Peyer's patch (tissue), 4 donors: ENCODE measurements around the gene SALL4. TPM values are rescaled to one million over a fixed set of nuclear protein-coding genes. Genes with fewer than 3 reads are reported as not detected.

Experiments
- DNase-seq, 3 donors: peaks; one replicate each; pipeline ENCODE4 v3.0.0-alpha.2; 2017 to 2019
- H3K27ac ChIP-seq, 4 donors: fragments of 200-600 bp; sonication (generic); one replicate each; pipeline ENCODE4 v1.5.1; 2016 to 2019
- H3K27me3 ChIP-seq, 2 donors: fragments of 200-600 bp; sonication (generic); one replicate each; pipeline ENCODE4 v1.5.1; 2019
- H3K36me3 ChIP-seq, 3 donors: fragments of 200-600 bp; sonication (generic); one replicate each; pipeline ENCODE4 v1.5.1; 2016 to 2019
- H3K4me1 ChIP-seq, 4 donors: fragments of 200-600 bp; sonication (generic); one replicate each; pipeline ENCODE4 v1.5.1; 2016 to 2019
- H3K4me3 ChIP-seq, 4 donors: fragments of 200-600 bp; sonication (generic); 1 replicate in 3 of 4; 2 replicates in 1 of 4; pipeline ENCODE4 v1.5.1; 2016 to 2019; ENCODE audit warnings: mild to moderate bottlenecking in 1 of 4
- H3K9me3 ChIP-seq, 4 donors: fragments of 200-600 bp; sonication (generic); one replicate each; pipeline ENCODE4 v1.5.1; 2016 to 2019; ENCODE audit warnings: mild to moderate bottlenecking in 1 of 4
- CTCF ChIP-seq, 6 experiments: fragments of 450-650 bp in 4 of 6; fragments of 200-600 bp in 2 of 6; sonication (generic) in 1 of 6; IDR thresholded peaks; one replicate each; pipeline ENCODE4 v1.5.1; 2017 to 2019; ENCODE audit warnings: antibody characterized with exemption in 6 of 6, mild to moderate bottlenecking in 3 of 6, moderate library complexity in 1 of 6
- POLR2A ChIP-seq, 2 donors: fragments of 450-650 bp; IDR thresholded peaks; one replicate each; pipeline ENCODE4 v1.5.1; 2017; ENCODE audit warnings: antibody characterized with exemption in 2 of 2, mild to moderate bottlenecking in 2 of 2, moderate library complexity in 2 of 2
- total RNA-seq, 4 donors: library from RNA; depleted of rRNA; stranded (reverse); fragments of >200 nt; gene quantifications; one replicate each; pipeline ENCODE4 v1.1.0, GENCODE V29; 2016

Gene SALL4
- total RNA-seq, 4 donors from 2014 or later: 1.7 to 13.2 TPM; not detected in 2

- Histone ChIP-seq H3K27me3 (no peaks in the 10 kb centered on the region), H3K4me3 (no peak overlapping the region), H3K4me1 (no peaks in the 10 kb centered on the region), H3K27ac (no peak overlapping the region), H3K36me3 (no peaks in the 10 kb centered on the region), H3K9me3 (no peaks in the 10 kb centered on the region)
- TF ChIP-seq CTCF (IDR thresholded peaks at IDR 0.05) (no peak), POLR2A (IDR thresholded peaks at IDR 0.05) (no peak)
- no peak for DNase-seq
Measured at GRCh38 chr20:51810155-51811041, 8.1 kb upstream of the SALL4 start.

- no peaks in the 10 kb centered on the region for H3K27me3 ChIP-seq
- no peaks in the 10 kb centered on the region for H3K9me3 ChIP-seq
- no peak overlapping the region for H3K27ac ChIP-seq
- H3K4me1 ChIP-seq: no peaks in the 10 kb centered on the region
- H3K36me3 ChIP-seq: no peaks in the 10 kb centered on the region
- no peak overlapping the region for H3K4me3 ChIP-seq
- DNase-seq: no peak
- no peak for TF ChIP-seq CTCF (IDR thresholded peaks at IDR 0.05)
- TF ChIP-seq POLR2A (IDR thresholded peaks at IDR 0.05): no peak
Measured at GRCh38 chr20:51807720-51808250, 5.5 kb upstream of the SALL4 start.

GRCh38 chr20:51804754-51805153 lies 2.4 kb upstream of the SALL4 start:
- Histone ChIP-seq H3K27ac (no peak overlapping the region), H3K27me3 (peaks cover 0 to 21% of the 10 kb centered on the region in 2 donors), H3K4me3 (no peak overlapping the region), H3K36me3 (no peaks in the 10 kb centered on the region), H3K9me3 (no peaks in the 10 kb centered on the region), H3K4me1 (peaks cover 3 to 27% (median 8%) of the 10 kb centered on the region in 4 donors)
- no peak for DNase-seq
- no peak for TF ChIP-seq CTCF (IDR thresholded peaks at IDR 0.05)
- no peak for TF ChIP-seq POLR2A (IDR thresholded peaks at IDR 0.05)

GRCh38 chr20:51803148-51803854 lies 980 bp upstream of the SALL4 start:
- Histone ChIP-seq H3K27ac (no peak overlapping the region), H3K9me3 (no peaks in the 10 kb centered on the region), H3K27me3 (peaks cover 0 to 21% of the 10 kb centered on the region in 2 donors), H3K4me1 (peaks cover 3 to 27% (median 8%) of the 10 kb centered on the region in 4 donors), H3K36me3 (no peaks in the 10 kb centered on the region), H3K4me3 (no peak overlapping the region)
- TF ChIP-seq POLR2A (IDR thresholded peaks at IDR 0.05): no peak
- TF ChIP-seq CTCF (IDR thresholded peaks at IDR 0.05): no peak
- no peak for DNase-seq

- H3K4me1 ChIP-seq: peaks cover 3 to 27% (median 8%) of the 10 kb centered on the region in 4 donors
- no peak for DNase-seq
- H3K9me3 ChIP-seq: no peaks in the 10 kb centered on the region
- no peak for TF ChIP-seq POLR2A (IDR thresholded peaks at IDR 0.05)
- no peak for TF ChIP-seq CTCF (IDR thresholded peaks at IDR 0.05)
- peak overlapping the region; percentile 15 to 49 (median 38) for H3K4me3 ChIP-seq
- no peaks in the 10 kb centered on the region for H3K36me3 ChIP-seq
- H3K27me3 ChIP-seq: peaks cover 0 to 21% of the 10 kb centered on the region in 2 donors
- H3K27ac ChIP-seq: no peak overlapping the region
Measured at GRCh38 chr20:51801823-51802123, 548 bp downstream of the SALL4 start.
